B cell (primary cell): Measurements from ENCODE around the gene MAD1L1. TPM values are rescaled to one million over a fixed set of nuclear protein-coding genes. Genes with fewer than 3 reads are reported as not detected.

Experiments used
- ATAC-seq: fragments of 200-7000 bp; cut with Tn5 transposase; one replicate; pipeline ENCODE4 v1.10.0; 2021; ENCODE audit warnings: low read depth, mild to moderate bottlenecking, moderate number of reproducible peaks, moderate library complexity
- CTCF ChIA-PET: fragments of 350-600 bp; sonication (Branson Sonifier 250); formaldehyde crosslinking; loops from one replicate; lab custom pipeline; 2021; ENCODE audit warnings: antibody characterized with exemption, inconsistent platforms; lab: Charles Lee
- POLR2A ChIA-PET: fragments of 350-600 bp; sonication (Branson Sonifier 250); formaldehyde crosslinking; loops from one replicate; lab custom pipeline; 2021; ENCODE audit warnings: antibody characterized with exemption; lab: Charles Lee
- DNase-seq: peaks from one replicate; pipeline ENCODE4 v3.0.0; 2013
- H2AFZ ChIP-seq: 2 replicates; pipeline ENCODE4 v1.6.1; 2012; ENCODE audit warnings: mild to moderate bottlenecking, low read depth, low read length; ENCODE audit not compliant: insufficient read depth, poor library complexity, severe bottlenecking
- H3K27ac ChIP-seq, 2 donors: 1 replicate in 1 of 2; 2 replicates in 1 of 2; pipeline ENCODE4 v1.5.1; 2012 to 2013; ENCODE audit warnings: low read length in 2 of 2, mild to moderate bottlenecking in 2 of 2, moderate library complexity in 1 of 2
- H3K27me3 ChIP-seq, 4 experiments: fragments of 200-600 bp in 1 of 4; sonication (generic) in 1 of 4; replicated peaks in 1 of 4; 1 replicate in 2 of 4; 2 replicates in 2 of 4; pipeline versions ENCODE4 v1.6.1 to v1.7.0; 2013 to 2016; ENCODE audit warnings: low read length in 3 of 4, mild to moderate bottlenecking in 2 of 4, mixed read lengths in 1 of 4, moderate library complexity in 1 of 4; ENCODE audit not compliant: insufficient read depth in 4 of 4, control insufficient read depth in 3 of 4; ENCODE audit errors: control extremely low read depth in 1 of 4
- H3K36me3 ChIP-seq, 2 experiments: replicated peaks in 1 of 2; 1 replicate in 1 of 2; 2 replicates in 1 of 2; pipeline versions ENCODE4 v1.6.1 to v1.7.1; 2013; ENCODE audit warnings: low read length in 1 of 2; ENCODE audit not compliant: insufficient read depth in 2 of 2, control insufficient read depth in 1 of 2; ENCODE audit errors: control extremely low read depth in 1 of 2, extremely low read depth in 1 of 2
- H3K4me1 ChIP-seq, 2 donors: fragments of 200-600 bp in 1 of 2; sonication (generic) in 1 of 2; 1 replicate in 1 of 2; 2 replicates in 1 of 2; pipeline versions ENCODE4 v1.5.1 to v1.6.1; 2013 to 2017; ENCODE audit warnings: low read length in 2 of 2; ENCODE audit not compliant: control insufficient read depth in 2 of 2, insufficient read depth in 2 of 2
- H3K4me2 ChIP-seq: replicated peaks from 2 replicates; pipeline ENCODE3; 2012; ENCODE audit warnings: mild to moderate bottlenecking, low read depth, low read length; ENCODE audit not compliant: poor library complexity, severe bottlenecking
- H3K4me3 ChIP-seq, 5 experiments: fragments of 200-600 bp in 1 of 5; sonication (generic) in 1 of 5; 1 replicate in 3 of 5; 2 replicates in 2 of 5; pipeline versions ENCODE4 v1.5.1 to v1.7.0; 2011 to 2016; ENCODE audit warnings: low read length in 4 of 5, mild to moderate bottlenecking in 4 of 5, low read depth in 2 of 5, control low read depth in 1 of 5, moderate library complexity in 1 of 5; ENCODE audit not compliant: insufficient read depth in 1 of 5; ENCODE audit errors: control extremely low read depth in 1 of 5, extremely low read depth in 1 of 5
- H3K79me2 ChIP-seq: fragments of 200-600 bp; sonication (generic); one replicate; pipeline ENCODE4 v1.6.0; 2016; ENCODE audit warnings: low read length; ENCODE audit not compliant: control insufficient read depth, insufficient read depth
- H3K9ac ChIP-seq: fragments of 200-600 bp; sonication (generic); 2 replicates; pipeline ENCODE4 v1.6.1; 2017; ENCODE audit warnings: mild to moderate bottlenecking, low read length, moderate library complexity
- H3K9me3 ChIP-seq, 3 donors: one replicate each; pipeline versions ENCODE4 v1.6.1 to v1.7.1; 2013; ENCODE audit warnings: low read length in 2 of 3; ENCODE audit not compliant: control insufficient read depth in 2 of 3, insufficient read depth in 1 of 3; ENCODE audit errors: control extremely low read depth in 1 of 3
- H4K20me1 ChIP-seq: 2 replicates; pipeline ENCODE4 v1.6.0; 2012; ENCODE audit warnings: mild to moderate bottlenecking, low read length; ENCODE audit not compliant: insufficient read depth, control insufficient read depth, poor library complexity, severe bottlenecking
- H3K27ac Mint-ChIP-seq: one replicate; pipeline ENCODE4 v1.8.0; 2021; ENCODE audit warnings: mixed read lengths
- H3K27me3 Mint-ChIP-seq: one replicate; pipeline ENCODE4 v1.8.0; 2021; ENCODE audit warnings: mixed read lengths
- H3K4me1 Mint-ChIP-seq: one replicate; pipeline ENCODE4 v1.8.0; 2021; ENCODE audit warnings: mixed read lengths
- H3K4me3 Mint-ChIP-seq: one replicate; pipeline ENCODE4 v1.8.0; 2021; ENCODE audit warnings: mixed read lengths
- H3K9me3 Mint-ChIP-seq: one replicate; pipeline ENCODE4 v1.8.0; 2022; ENCODE audit warnings: mixed read lengths; ENCODE audit not compliant: insufficient read depth
- CTCF ChIP-seq: fragments of 200-600 bp; IDR thresholded peaks from one replicate; pipeline ENCODE4 v1.8.0; 2022; ENCODE audit warnings: antibody characterized with exemption, mild to moderate bottlenecking
- EZH2 ChIP-seq: IDR thresholded peaks from 2 replicates; pipeline ENCODE4 v1.6.1; 2012; ENCODE audit warnings: borderline replicate concordance, low read depth, mild to moderate bottlenecking, moderate library complexity, low read length; ENCODE audit not compliant: insufficient read depth, poor library complexity, severe bottlenecking
- WGBS: methylation state at CpG from one replicate; pipeline ENCODE4 v1.1.5; 2013; ENCODE audit warnings: missing lambda C conversion rate; ENCODE audit not compliant: insufficient coverage; 5-methylcytosine and 5-hydroxymethylcytosine counted together
- intact Hi-C: fragments of 100-400 bp; cut with micrococcal nuclease; formaldehyde crosslinking; loops from one replicate; pipeline ENCODE4 v1.10.0; 2022
- polyA plus RNA-seq: library from polyadenylated mRNA; depleted of rRNA; stranded (reverse); fragments of >200 nt; gene quantifications from 2 replicates; pipeline ENCODE4 v1.2.3, GENCODE V29; 2012
- total RNA-seq, 2 donors: library from RNA; stranded (reverse); fragments of 120-200 nt in 1 of 2; gene quantifications; 1 replicate in 1 of 2; 2 replicates in 1 of 2; pipeline versions ENCODE4 v1.2.3 to v1.2.4, GENCODE V29; 2013 to 2022

MAD1L1 gene
- total and polyA plus RNA-seq, 2 donors (not counting 1 experiment from before 2014, with no cell fraction given): 86.7 to 110 TPM

- POLR2A ChIA-PET: interaction anchor here (0.6 kb wide), 1 partner anchor 9 kb away, joined by 4 read pairs; no protein-coding TSS in a partner anchor
- H4K20me1 ChIP-seq: peaks cover 7% of the 10 kb centered on the region
- ATAC-seq (no peak), DNase-seq (no peak)
- no peaks in the 10 kb centered on the region for H3K27me3 ChIP-seq
- H3K36me3 ChIP-seq: peaks cover 0 to 59% of the 10 kb centered on the region in 2 experiments
- no peak overlapping the region for H3K9ac ChIP-seq
- WGBS: 93% methylated on average over 8 of the region's 9 CpGs
- no peak overlapping the region for H3K27ac ChIP-seq
- CTCF ChIA-PET: interaction anchor here (0.8 kb wide), 1 partner anchor 14 kb away, joined by 3 read pairs; no protein-coding TSS in a partner anchor
- no peak overlapping the region for H3K4me2 ChIP-seq
- TF ChIP-seq EZH2: no peak
- TF ChIP-seq CTCF: no peak
- peaks cover 2% of the 10 kb centered on the region for H3K4me1 Mint-ChIP-seq
- H2AFZ ChIP-seq: no peak overlapping the region
- H3K4me1 ChIP-seq: no peaks in the 10 kb centered on the region
- peaks cover 20% of the 10 kb centered on the region for H3K79me2 ChIP-seq
- no peaks in the 10 kb centered on the region for H3K27me3 Mint-ChIP-seq
- no peak overlapping the region for H3K27ac Mint-ChIP-seq
- no peak overlapping the region for H3K4me3 Mint-ChIP-seq
- no peak overlapping the region for H3K4me3 ChIP-seq
- peaks cover 0 to 3% (median 0%) of the 10 kb centered on the region in 3 donors for H3K9me3 ChIP-seq
- intact Hi-C loops: no loop called here
- no peaks in the 10 kb centered on the region for H3K9me3 Mint-ChIP-seq
Measured at GRCh38 chr7:2272031-2272430, 39.3 kb upstream of the MAD1L1 start.

- H3K9ac ChIP-seq: no peak overlapping the region
- H3K4me1 Mint-ChIP-seq: no peaks in the 10 kb centered on the region
- no peak overlapping the region for H3K27ac ChIP-seq
- no peak overlapping the region for H3K27ac Mint-ChIP-seq
- peaks cover 6% of the 10 kb centered on the region for H4K20me1 ChIP-seq
- H3K4me1 ChIP-seq: no peaks in the 10 kb centered on the region
- TF ChIP-seq CTCF (no peak), EZH2 (no peak)
- ChIA-PET CTCF (interaction anchor here (0.8 kb wide), 1 partner anchor 14 kb away, joined by 3 read pairs; no protein-coding TSS in a partner anchor), POLR2A (interaction anchor here (0.6 kb wide), 1 partner anchor 9 kb away, joined by 4 read pairs; no protein-coding TSS in a partner anchor)
- H3K79me2 ChIP-seq: peaks cover 16% of the 10 kb centered on the region
- DNase-seq: no peak
- no peak overlapping the region for H3K4me3 Mint-ChIP-seq
- H3K9me3 Mint-ChIP-seq: no peaks in the 10 kb centered on the region
- H3K9me3 ChIP-seq: peaks cover 0 to 3% (median 0%) of the 10 kb centered on the region in 3 donors
- no peaks in the 10 kb centered on the region for H3K27me3 ChIP-seq
- intact Hi-C loops: no loop called here
- no peak overlapping the region for H3K4me3 ChIP-seq
- H3K36me3 ChIP-seq: peaks cover 0 to 59% of the 10 kb centered on the region in 2 experiments
- H3K27me3 Mint-ChIP-seq: no peaks in the 10 kb centered on the region
- ATAC-seq: no peak
- no peak overlapping the region for H2AFZ ChIP-seq
- H3K4me2 ChIP-seq: no peak overlapping the region
- WGBS: 96% methylated on average over 22 of the region's 27 CpGs
Measured at GRCh38 chr7:2271273-2272026, 38.7 kb upstream of the MAD1L1 start.
